Neural cell (in vitro differentiated cells): ENCODE results near the gene RAD51B. TPM values are rescaled to one million over a fixed set of nuclear protein-coding genes. Genes with fewer than 3 reads are reported as not detected.

Source experiments
- H2AFZ ChIP-seq: fragments of 200-600, 300-800 bp; sonication (generic), shearing (Covaris generic); 2 replicates; pipeline ENCODE4 v1.6.0; 2014; ENCODE audit warnings: low read depth, mild to moderate bottlenecking, antibody characterized with exemption, low read length, moderate library complexity
- H3F3A ChIP-seq: fragments of 200-600 bp; shearing (Covaris generic); 2 replicates; pipeline ENCODE4 v1.6.1; 2016; ENCODE audit warnings: mild to moderate bottlenecking, moderate library complexity, mixed read lengths, antibody characterized with exemption, low read length; ENCODE audit not compliant: insufficient read depth, poor library complexity, severe bottlenecking
- H3K27ac ChIP-seq: fragments of 200-600, 300-800 bp; sonication (generic), shearing (Covaris generic); 2 replicates; pipeline ENCODE4 v1.5.1; 2014; ENCODE audit warnings: mild to moderate bottlenecking, low read length, moderate library complexity
- H3K27me3 ChIP-seq: fragments of 300-800, 200-600 bp; sonication (generic), shearing (Covaris generic); 2 replicates; pipeline ENCODE4 v1.6.0; 2014; ENCODE audit warnings: mild to moderate bottlenecking, low read depth, low read length, moderate library complexity; ENCODE audit not compliant: insufficient read depth
- H3K36me3 ChIP-seq: fragments of 300-800, 200-600 bp; sonication (generic), shearing (Covaris generic); 2 replicates; pipeline ENCODE4 v1.5.1; 2014; ENCODE audit warnings: mild to moderate bottlenecking, antibody characterized with exemption, low read length, moderate library complexity; ENCODE audit not compliant: insufficient read depth
- H3K4me2 ChIP-seq: fragments of 300-800, 200-600 bp; sonication (generic), shearing (Covaris generic); 2 replicates; pipeline ENCODE4 v1.6.0; 2014; ENCODE audit warnings: mild to moderate bottlenecking, low read length
- H3K4me3 ChIP-seq: fragments of 300-800, 200-600 bp; sonication (generic), shearing (Covaris generic); 2 replicates; pipeline ENCODE4 v1.5.1; 2014; ENCODE audit warnings: mild to moderate bottlenecking, low read length, moderate library complexity
- H3K79me2 ChIP-seq: fragments of 200-600 bp; shearing (Covaris generic); replicated peaks from 2 replicates; pipeline ENCODE4 v1.6.0; 2014; ENCODE audit warnings: mild to moderate bottlenecking, low read length, moderate library complexity; ENCODE audit not compliant: insufficient read depth
- H3K9ac ChIP-seq: fragments of 300-800, 200-600 bp; sonication (generic), shearing (Covaris generic); 2 replicates; pipeline ENCODE4 v1.6.1; 2016; ENCODE audit warnings: mild to moderate bottlenecking, low read length, mixed read lengths
- H3K9me2 ChIP-seq: fragments of 200-600 bp; shearing (Covaris generic); 2 replicates; pipeline ENCODE4 v1.6.1; 2016; ENCODE audit warnings: mild to moderate bottlenecking, low read length, mixed read lengths; ENCODE audit not compliant: insufficient read depth
- H3K9me3 ChIP-seq: fragments of 200-600, 300-800 bp; sonication (generic), shearing (Covaris generic); 2 replicates; pipeline ENCODE4 v1.6.1; 2016; ENCODE audit warnings: mild to moderate bottlenecking, mixed run types, low read length, moderate library complexity, mixed read lengths
- H4K20me1 ChIP-seq: fragments of 200-600 bp; shearing (Covaris generic); 2 replicates; pipeline ENCODE4 v1.6.1; 2016; ENCODE audit warnings: mild to moderate bottlenecking, mixed run types; ENCODE audit not compliant: insufficient read depth
- CTCF ChIP-seq: fragments of 450-650 bp; IDR thresholded peaks from 2 replicates; pipeline ENCODE4 v1.5.1; 2014; ENCODE audit warnings: antibody characterized with exemption, mild to moderate bottlenecking, moderate library complexity; ENCODE audit not compliant: poor library complexity, severe bottlenecking
- EP300 ChIP-seq: fragments of 450-650 bp; conservative IDR thresholded peaks from 2 replicates; pipeline ENCODE4 v1.6.1; 2014; ENCODE audit warnings: antibody characterized with exemption, mild to moderate bottlenecking, moderate library complexity; ENCODE audit not compliant: poor library complexity, severe bottlenecking
- EZH2 ChIP-seq: fragments of 200-600, 300-800 bp; shearing (Covaris generic), sonication (generic); IDR thresholded peaks from 2 replicates; pipeline ENCODE4 v1.6.1; 2014; ENCODE audit warnings: antibody characterized with exemption, low read length, borderline replicate concordance, mild to moderate bottlenecking; ENCODE audit not compliant: insufficient read depth, poor library complexity, severe bottlenecking
- MXI1 ChIP-seq: fragments of 450-650 bp; conservative IDR thresholded peaks from 2 replicates; pipeline ENCODE4 v1.6.1; 2014; ENCODE audit warnings: antibody characterized with exemption, mild to moderate bottlenecking; ENCODE audit not compliant: poor library complexity, severe bottlenecking
- POLR2AphosphoS5 ChIP-seq: IDR thresholded peaks from 2 replicates; pipeline ENCODE4 v1.6.1; 2012
- RAD21 ChIP-seq: fragments of 450-650 bp; conservative IDR thresholded peaks from 2 replicates; pipeline ENCODE4 v1.6.1; 2014; ENCODE audit warnings: antibody characterized with exemption, mild to moderate bottlenecking, moderate library complexity
- REST ChIP-seq: IDR thresholded peaks from 2 replicates; pipeline ENCODE4 v1.6.1; 2012; ENCODE audit warnings: borderline replicate concordance
- SMC3 ChIP-seq: fragments of 450-650 bp; conservative IDR thresholded peaks from 2 replicates; pipeline ENCODE4 v1.6.1; 2014; ENCODE audit warnings: antibody characterized with exemption, mild to moderate bottlenecking, moderate library complexity; ENCODE audit not compliant: poor library complexity
- TAF1 ChIP-seq: IDR thresholded peaks from 2 replicates; pipeline ENCODE4 v1.6.1; 2012; ENCODE audit warnings: low read depth
- polyA plus RNA-seq: library from polyadenylated mRNA; depleted of rRNA; stranded (reverse); fragments of >200 nt; gene quantifications from 2 replicates; pipeline ENCODE4 v1.2.3, GENCODE V29; 2014

Gene RAD51B
- polyA plus RNA-seq, 1 donor from 2014 or later: 3.1 TPM

GRCh38 chr14:68216079-68216478 lies 396.5 kb downstream of the RAD51B start:
- no peak overlapping the region for H3K9ac ChIP-seq
- H3K4me2 ChIP-seq: no peak overlapping the region
- no peaks in the 10 kb centered on the region for H3K36me3 ChIP-seq
- no peak overlapping the region for H3K4me3 ChIP-seq
- H3F3A ChIP-seq: no peaks in the 10 kb centered on the region
- no peak overlapping the region for H3K27ac ChIP-seq
- H4K20me1 ChIP-seq: no peaks in the 10 kb centered on the region
- TF ChIP-seq EZH2 (no peak), REST (no peak)
- H3K79me2 ChIP-seq: no peaks in the 10 kb centered on the region
- H3K27me3 ChIP-seq: no peaks in the 10 kb centered on the region
- H3K9me3 ChIP-seq: no peaks in the 10 kb centered on the region
- no peak overlapping the region for H2AFZ ChIP-seq
- no peaks in the 10 kb centered on the region for H3K9me2 ChIP-seq

- no peaks in the 10 kb centered on the region for H3F3A ChIP-seq
- no peaks in the 10 kb centered on the region for H4K20me1 ChIP-seq
- no peaks in the 10 kb centered on the region for H3K27me3 ChIP-seq
- no peak overlapping the region for H3K27ac ChIP-seq
- no peaks in the 10 kb centered on the region for H3K9me2 ChIP-seq
- no peak overlapping the region for H2AFZ ChIP-seq
- no peaks in the 10 kb centered on the region for H3K9me3 ChIP-seq
- no peak overlapping the region for H3K4me3 ChIP-seq
- no peak for TF ChIP-seq CTCF
- TF ChIP-seq POLR2AphosphoS5: no peak
- no peak for TF ChIP-seq RAD21
- no peak for TF ChIP-seq TAF1
- no peak for TF ChIP-seq SMC3
- no peak for TF ChIP-seq EZH2
- TF ChIP-seq MXI1: no peak
- no peak for TF ChIP-seq REST
- no peak for TF ChIP-seq EP300
- no peaks in the 10 kb centered on the region for H3K79me2 ChIP-seq
- no peak overlapping the region for H3K4me2 ChIP-seq
- no peak overlapping the region for H3K9ac ChIP-seq
- H3K36me3 ChIP-seq: no peaks in the 10 kb centered on the region
These were observed 397.4 kb downstream of the RAD51B start for GRCh38 chr14:68216957-68217356.
